GM12878 (cell line): ENCODE results near the gene GSE1. TPM values are rescaled to one million over a fixed set of nuclear protein-coding genes. Genes with fewer than 3 reads are reported as not detected.

Experiments used
- ATAC-seq: fragments of 200-7000 bp; cut with Tn5 transposase; 3 replicates; pipeline ENCODE4 v1.9.1; 2020; ENCODE audit warnings: mild to moderate bottlenecking, moderate library complexity
- BruUV-seq: library from RNA; stranded (reverse); fragments of 400-500 nt; replicated peaks from 2 replicates; lab custom pipeline; 2021; lab: Mats Ljungman, UMichigan
- CTCF ChIA-PET: fragments of 300-600 bp; sonication (Branson Sonifier 250); formaldehyde crosslinking; extraction: SDS; loops from one replicate; lab custom pipeline; 2021; ENCODE audit warnings: inconsistent platforms; lab: Yijun Ruan, JAX
- POLR2A ChIA-PET: fragments of 350-600 bp; formaldehyde crosslinking; extraction: SDS; loops from one replicate; lab custom pipeline; 2021; ENCODE audit warnings: inconsistent platforms; lab: Charles Lee
- RAD21 ChIA-PET: fragments of 300-600 bp; sonication (Branson Sonifier 250); formaldehyde crosslinking; loops from one replicate; lab custom pipeline; 2023; ENCODE audit warnings: antibody characterized with exemption; ENCODE audit not compliant: unreplicated experiment; lab: Charles Lee
- SMC1A ChIA-PET: fragments of 300-600 bp; sonication (Branson Sonifier 250); formaldehyde crosslinking; loops from one replicate; lab custom pipeline; 2023; ENCODE audit not compliant: unreplicated experiment, uncharacterized antibody; lab: Charles Lee
- DNase-seq: peaks from one replicate; pipeline ENCODE4 v3.0.0-alpha.2; 2011; ENCODE audit warnings: low read depth, low spot score
- FAIRE-seq: peaks from 3 replicates; lab custom pipeline; 2011; peaks lifted over from hg19 to GRCh38; lab: Jason Lieb, UNC
- H2AFZ ChIP-seq: 2 replicates; pipeline ENCODE4 v1.6.0; 2011; ENCODE audit warnings: low read depth, low read length, control low read depth; ENCODE audit not compliant: control insufficient read depth
- H3K27ac ChIP-seq: 2 replicates; pipeline ENCODE4 v1.5.1; 2011; ENCODE audit warnings: control low read depth; ENCODE audit not compliant: control insufficient read depth, insufficient read depth
- H3K27me3 ChIP-seq, 2 experiments: replicated peaks in 1 of 2; 2 replicates each; pipeline versions ENCODE4 v1.6.0 to v1.6.1; 2011; ENCODE audit warnings: low read length in 1 of 2; ENCODE audit not compliant: control insufficient read depth in 2 of 2, insufficient read depth in 2 of 2
- H3K36me3 ChIP-seq, 2 experiments: 2 replicates each; pipeline ENCODE4 v1.5.1; 2011; ENCODE audit warnings: low read length in 1 of 2; ENCODE audit not compliant: control insufficient read depth in 2 of 2, insufficient read depth in 2 of 2
- H3K4me1 ChIP-seq: 2 replicates; pipeline ENCODE4 v1.6.1; 2011; ENCODE audit warnings: mild to moderate bottlenecking, low read length, moderate library complexity, mixed read lengths; ENCODE audit not compliant: control insufficient read depth, insufficient read depth
- H3K4me2 ChIP-seq: 2 replicates; pipeline ENCODE4 v1.6.0; 2011; ENCODE audit warnings: control low read depth; ENCODE audit not compliant: control insufficient read depth, insufficient read depth
- H3K4me3 ChIP-seq: fragments of 200-600 bp; sonication (generic); 2 replicates; pipeline ENCODE4 v1.5.1; 2016
- H3K79me2 ChIP-seq: 2 replicates; pipeline ENCODE4 v1.6.0; 2011; ENCODE audit warnings: low read length; ENCODE audit not compliant: control insufficient read depth, insufficient read depth
- H3K9ac ChIP-seq: 2 replicates; pipeline ENCODE4 v1.8.0; 2011; ENCODE audit warnings: low read length, control low read depth, mixed read lengths; ENCODE audit not compliant: control insufficient read depth, insufficient read depth
- H3K9me3 ChIP-seq: replicated peaks from 3 replicates; pipeline ENCODE4 v1.5.1; 2011; ENCODE audit warnings: mild to moderate bottlenecking, low read length; ENCODE audit not compliant: control insufficient read depth, insufficient read depth
- H4K20me1 ChIP-seq: 2 replicates; pipeline ENCODE4 v1.6.0; 2011; ENCODE audit not compliant: control insufficient read depth, insufficient read depth
- ATF2 ChIP-seq: IDR thresholded peaks from 2 replicates; pipeline ENCODE4 v1.6.1; 2012; ENCODE audit warnings: low read length, inconsistent platforms
- CHD1 ChIP-seq: IDR thresholded peaks from 2 replicates; pipeline ENCODE4 v1.6.1; 2012; ENCODE audit warnings: low read depth, low read length, improper control_type of control experiment
- CTCF ChIP-seq, 3 experiments: IDR thresholded peaks in 2 of 3; conservative IDR thresholded peaks in 1 of 3; 2 replicates each; pipeline ENCODE4 v1.5.1; 2011; ENCODE audit warnings: low read depth in 3 of 3, low read length in 3 of 3, mild to moderate bottlenecking in 3 of 3, control low read depth in 2 of 3, moderate library complexity in 2 of 3, inconsistent platforms in 1 of 3, mixed read lengths in 1 of 3; ENCODE audit not compliant: control insufficient read depth in 2 of 3, insufficient read depth in 1 of 3; ENCODE audit errors: extremely low read depth in 1 of 3
- E2F8 ChIP-seq: fragments of 450-650 bp; IDR thresholded peaks from 2 replicates; pipeline ENCODE4 v1.6.1; 2018; ENCODE audit warnings: mild to moderate bottlenecking, low read depth, moderate library complexity; ENCODE audit not compliant: partially characterized antibody
- EZH2 ChIP-seq: IDR thresholded peaks from 2 replicates; pipeline ENCODE4 v1.6.1; 2012; ENCODE audit warnings: low read depth, mild to moderate bottlenecking, control low read depth, inconsistent platforms, low read length, borderline replicate concordance; ENCODE audit not compliant: control insufficient read depth
- GATAD2B ChIP-seq: fragments of 450-650 bp; conservative IDR thresholded peaks from 2 replicates; pipeline ENCODE4 v1.6.1; 2017; ENCODE audit warnings: low read depth, mild to moderate bottlenecking, moderate library complexity
- HCFC1 ChIP-seq: fragments of 150-350 bp; IDR thresholded peaks from 2 replicates; pipeline ENCODE4 v1.6.1; 2014; ENCODE audit warnings: low read length
- IRF5 ChIP-seq: fragments of 450-650 bp; IDR thresholded peaks from 2 replicates; pipeline ENCODE4 v1.6.1; 2017; ENCODE audit warnings: borderline replicate concordance
- LARP7 ChIP-seq: fragments of 450-650 bp; IDR thresholded peaks from 2 replicates; pipeline ENCODE4 v1.6.1; 2017; ENCODE audit warnings: mild to moderate bottlenecking
- MTA3 ChIP-seq: IDR thresholded peaks from 2 replicates; pipeline ENCODE4 v1.6.1; 2012; ENCODE audit warnings: low read length, inconsistent platforms, borderline replicate concordance
- POLR2AphosphoS2 ChIP-seq: IDR thresholded peaks from 2 replicates; pipeline ENCODE4 v1.6.1; 2011; ENCODE audit warnings: low read depth, mild to moderate bottlenecking, low read length, improper control_type of control experiment, moderate library complexity
- RUNX3 ChIP-seq: IDR thresholded peaks from 2 replicates; pipeline ENCODE4 v1.6.1; 2012; ENCODE audit warnings: low read length, inconsistent platforms
- SMAD1 ChIP-seq: fragments of 450-650 bp; IDR thresholded peaks from 2 replicates; pipeline ENCODE4 v1.6.1; 2018; ENCODE audit warnings: mild to moderate bottlenecking, low read depth; ENCODE audit not compliant: partially characterized antibody
- SMARCA5 ChIP-seq: fragments of 450-650 bp; IDR thresholded peaks from 2 replicates; pipeline ENCODE4 v1.6.1; 2017; ENCODE audit warnings: mild to moderate bottlenecking
- TBL1XR1 ChIP-seq: IDR thresholded peaks from 2 replicates; pipeline ENCODE4 v1.6.1; 2012; ENCODE audit warnings: low read depth, low read length, improper control_type of control experiment
- WGBS: methylation state at CpG from one replicate; pipeline ENCODE4 v1.1.6; 2016; ENCODE audit warnings: low lambda C conversion rate; ENCODE audit not compliant: insufficient replicate concordance, insufficient coverage; ENCODE audit errors: missing lambda C conversion rate; 5-methylcytosine and 5-hydroxymethylcytosine counted together
- in situ Hi-C: fragments of 300-500 bp; cut with MboI; formaldehyde crosslinking; loops from 9 replicates; pipeline ENCODE4 v1.14.3; 2018; ENCODE audit warnings: mixed read lengths
- intact Hi-C: fragments of 100-400 bp; cut with micrococcal nuclease; formaldehyde crosslinking; loops from one replicate; pipeline ENCODE4 v1.14.2; 2022; ENCODE audit not compliant: unreplicated experiment
- polyA plus RNA-seq, 11 experiments: library from polyadenylated mRNA; depleted of rRNA in 4 of 11; unstranded in 6 of 11; stranded (reverse) in 5 of 11; fragments of >200 nt; fragmentation: Nextera tagmentation in 4 of 11; fragmentation: Illumina TruSeq in 1 of 11; extraction: Ambion mirVana in 4 of 11; extraction: Trizol in 1 of 11; gene quantifications; 1 replicate in 1 of 11; 2 replicates in 10 of 11; pipeline versions ENCODE4 v1.2.1 to v1.2.3, GENCODE V29; 2011 to 2016; ENCODE audit warnings: inconsistent platforms in 2 of 11, missing spikeins in 2 of 11, low read depth in 1 of 11
- total RNA-seq, 4 experiments: library from RNA; depleted of rRNA in 3 of 4; stranded (reverse); fragments of >200 nt in 3 of 4; fragmentation: Illumina TruSeq in 1 of 4; extraction: Trizol in 1 of 4; gene quantifications; 2 replicates each; pipeline versions ENCODE4 v1.2.1 to v1.2.3, GENCODE V29; 2013 to 2021

The GSE1 gene
- total and polyA plus RNA-seq, 10 of the 15 experiments (the other 5 are each of a cell fraction or from before 2014, with no cell fraction given): 4.6 to 58.7 (median 18.2) TPM

GRCh38 chr16:85586380-85587104 lies 26.6 kb upstream of the GSE1 start:
- Histone ChIP-seq H3K79me2 (peaks cover 15% of the 10 kb centered on the region), H4K20me1 (peaks cover 2% of the 10 kb centered on the region; the same call in 1 of the 2 replicates), H3K36me3 (peaks cover 0 to 5% of the 10 kb centered on the region in 2 experiments; a peak in 3 of 4 replicates), H3K9ac (no peak overlapping the region), H3K27me3 (no peaks in the 10 kb centered on the region), H3K4me2 (no peak overlapping the region), H3K4me3 (no peak overlapping the region), H3K27ac (no peak overlapping the region), H3K4me1 (no peaks in the 10 kb centered on the region), H3K9me3 (no peaks in the 10 kb centered on the region), H2AFZ (no peak overlapping the region)
- ChIA-PET CTCF (no interaction called here), POLR2A (no interaction called here), RAD21 (no interaction called here), SMC1A (no interaction called here)
- no TSS peak for BruUV-seq
- FAIRE-seq: no peak
- intact Hi-C loops: no loop called here
- in situ Hi-C loops: no loop called here
- WGBS: 88% methylated on average over 29 of the region's 31 CpGs
- TF ChIP-seq LARP7: no peak
- no peak for TF ChIP-seq CTCF (IDR thresholded peaks at IDR 0.05 in 2 of 3, conservative IDR thresholded peaks at IDR 0.05 in 1 of 3; ENCODE audit: control insufficient read depth in 2 of 3, extremely low read depth in 1 of 3, insufficient read depth in 1 of 3, low read depth in 3 of 3, low read length in 3 of 3)
- TF ChIP-seq EZH2: no peak
- TF ChIP-seq MTA3: no peak
- no peak for TF ChIP-seq SMAD1
- no peak for TF ChIP-seq E2F8
- no peak for TF ChIP-seq CHD1
- TF ChIP-seq TBL1XR1: no peak
- no peak for TF ChIP-seq IRF5
- TF ChIP-seq RUNX3: no peak
- TF ChIP-seq ATF2: no peak
- TF ChIP-seq GATAD2B: no peak
- no peak for TF ChIP-seq POLR2AphosphoS2
- TF ChIP-seq SMARCA5: no peak
- TF ChIP-seq HCFC1: no peak
- ATAC-seq: no peak
- no peak for DNase-seq
